SK-N-SH (cell line): ENCODE data around the gene A4GALT. TPM values are rescaled to one million over a fixed set of nuclear protein-coding genes. Genes with fewer than 3 reads are reported as not detected.

ENCODE experiments used
- CTCF ChIA-PET: fragments of 300-600, 350-600 bp; formaldehyde crosslinking; extraction: SDS; loops from one replicate; lab custom pipeline; 2021; lab: Yijun Ruan, JAX
- POLR2A ChIA-PET: fragments of 350-600 bp; sonication (Branson Sonifier 250); formaldehyde crosslinking; extraction: SDS; loops from one replicate; lab custom pipeline; 2020; ENCODE audit warnings: antibody characterized with exemption, inconsistent platforms; lab: Yijun Ruan, JAX
- DNase-seq: peaks from one replicate; pipeline ENCODE4 v3.0.0; 2012
- H2AFZ ChIP-seq: fragments of 200-600 bp; sonication (generic); 2 replicates; pipeline ENCODE4 v1.8.1; 2016; ENCODE audit warnings: antibody characterized with exemption, mild to moderate bottlenecking, low read depth
- H3F3A ChIP-seq: fragments of 200-600 bp; sonication (generic); replicated peaks from 2 replicates; pipeline ENCODE3; 2016; ENCODE audit warnings: antibody characterized with exemption, mild to moderate bottlenecking; ENCODE audit not compliant: insufficient read depth
- H3K27ac ChIP-seq, 2 experiments: fragments of 200-500 bp in 1 of 2; fragments of 200-600 bp in 1 of 2; sonication (Bioruptor generic) in 1 of 2; sonication (generic), shearing (Covaris generic) in 1 of 2; 2 replicates each; pipeline versions ENCODE4 v1.5.1 to v1.6.1; 2014 to 2016; ENCODE audit warnings: low read depth in 2 of 2, inconsistent platforms in 1 of 2, low read length in 1 of 2, mild to moderate bottlenecking in 1 of 2, mixed read lengths in 1 of 2
- H3K27me3 ChIP-seq: fragments of 200-600 bp; sonication (generic), shearing (Covaris generic); 2 replicates; pipeline ENCODE4 v1.6.1; 2016; ENCODE audit warnings: mixed run types; ENCODE audit not compliant: insufficient read depth
- H3K36me3 ChIP-seq, 2 experiments: fragments of 200-500 bp in 1 of 2; fragments of 200-600 bp in 1 of 2; sonication (Bioruptor generic) in 1 of 2; sonication (generic) in 1 of 2; replicated peaks in 1 of 2; 2 replicates each; pipeline versions ENCODE3 to v1.5.1; 2014 to 2016; ENCODE audit warnings: low read length in 1 of 2, mild to moderate bottlenecking in 1 of 2; ENCODE audit not compliant: insufficient read depth in 2 of 2, control insufficient read depth in 1 of 2
- H3K4me1 ChIP-seq, 2 experiments: fragments of 200-500 bp in 1 of 2; fragments of 200-600 bp in 1 of 2; sonication (Bioruptor generic) in 1 of 2; sonication (generic), shearing (Covaris generic) in 1 of 2; 2 replicates each; pipeline versions ENCODE4 v1.5.1 to v1.6.1; 2014 to 2016; ENCODE audit warnings: low read depth in 1 of 2, low read length in 1 of 2, mixed run types in 1 of 2; ENCODE audit not compliant: insufficient read depth in 2 of 2, control insufficient read depth in 1 of 2
- H3K4me2 ChIP-seq: fragments of 200-600 bp; sonication (generic), shearing (Covaris generic); 2 replicates; pipeline ENCODE4 v1.6.1; 2017; ENCODE audit warnings: mixed run types
- H3K4me3 ChIP-seq, 2 experiments: fragments of 200-500 bp in 1 of 2; fragments of 200-600 bp in 1 of 2; sonication (Bioruptor generic) in 1 of 2; sonication (generic), shearing (Covaris generic) in 1 of 2; 2 replicates each; pipeline versions ENCODE4 v1.5.1 to v1.8.1; 2014 to 2016; ENCODE audit warnings: low read depth in 2 of 2, inconsistent platforms in 1 of 2, low read length in 1 of 2, mild to moderate bottlenecking in 1 of 2, mixed read lengths in 1 of 2, moderate library complexity in 1 of 2
- H3K79me2 ChIP-seq: fragments of 200-600 bp; sonication (generic); 2 replicates; pipeline ENCODE4 v1.8.1; 2017; ENCODE audit warnings: mild to moderate bottlenecking; ENCODE audit not compliant: insufficient read depth
- H3K9ac ChIP-seq: fragments of 200-600 bp; sonication (generic); 2 replicates; pipeline ENCODE4 v1.6.1; 2017; ENCODE audit warnings: mixed run types
- H3K9me2 ChIP-seq: fragments of 200-600 bp; sonication (generic); 2 replicates; pipeline ENCODE4 v1.6.1; 2017; ENCODE audit warnings: mixed run types
- H3K9me3 ChIP-seq: fragments of 200-600 bp; sonication (generic); 2 replicates; pipeline ENCODE4 v1.6.1; 2017; ENCODE audit warnings: mixed run types, mild to moderate bottlenecking, moderate library complexity
- H4K20me1 ChIP-seq: fragments of 200-600 bp; sonication (generic); 2 replicates; pipeline ENCODE4 v1.6.1; 2017; ENCODE audit warnings: mild to moderate bottlenecking, mixed run types; ENCODE audit not compliant: insufficient read depth
- FOSL2 ChIP-seq: IDR thresholded peaks from 2 replicates; pipeline ENCODE4 v1.4.0; 2012; ENCODE audit warnings: low read depth, mild to moderate bottlenecking, moderate library complexity, borderline replicate concordance
- FOXJ3 ChIP-seq: sonication (generic); formaldehyde crosslinking; IDR thresholded peaks from 2 replicates; pipeline ENCODE4 v1.5.1; 2020; ENCODE audit warnings: mild to moderate bottlenecking, missing genetic modification reagents
- FOXM1 ChIP-seq: IDR thresholded peaks from 2 replicates; pipeline ENCODE4 v1.4.0; 2012; ENCODE audit warnings: low read depth, mild to moderate bottlenecking
- GABPA ChIP-seq: IDR thresholded peaks from 2 replicates; pipeline ENCODE4 v1.4.0; 2012; ENCODE audit warnings: low read depth, mild to moderate bottlenecking
- GATA2 ChIP-seq: sonication (generic); formaldehyde crosslinking; IDR thresholded peaks from 2 replicates; pipeline ENCODE4 v1.5.0; 2020; ENCODE audit warnings: mild to moderate bottlenecking, missing genetic modification reagents
- NFIC ChIP-seq: IDR thresholded peaks from 2 replicates; pipeline ENCODE4 v1.4.0; 2012; ENCODE audit warnings: borderline replicate concordance
- RAD21 ChIP-seq: IDR thresholded peaks from 2 replicates; pipeline ENCODE4 v1.6.1; 2012; ENCODE audit warnings: mild to moderate bottlenecking, low read length
- RCOR1 ChIP-seq: fragments of 150-350 bp; IDR thresholded peaks from 2 replicates; pipeline ENCODE4 v1.6.1; 2017; ENCODE audit warnings: antibody characterized with exemption, low read length
- SIN3A ChIP-seq: IDR thresholded peaks from 2 replicates; pipeline ENCODE4 v1.6.1; 2012; ENCODE audit warnings: low read depth, mild to moderate bottlenecking, low read length, moderate library complexity, borderline replicate concordance
- TCF12 ChIP-seq: IDR thresholded peaks from 2 replicates; pipeline ENCODE4 v1.4.0; 2012
- WGBS: methylation state at CpG from one replicate; pipeline ENCODE4 v1.1.6; 2017; ENCODE audit warnings: low lambda C conversion rate; 5-methylcytosine and 5-hydroxymethylcytosine counted together
- polyA plus RNA-seq, 3 experiments: library from polyadenylated mRNA; depleted of rRNA; stranded (reverse); fragments of >200 nt; gene quantifications; 2 replicates each; pipeline ENCODE4 v1.2.3, GENCODE V29; 2012
- TF ChIP-seq, protein P1 (sequence below): IDR thresholded peaks from 2 replicates; pipeline ENCODE4 v1.6.1; 2012; ENCODE audit warnings: mild to moderate bottlenecking, low read depth, low read length, moderate library complexity
- TF ChIP-seq, protein P2 (sequence below): IDR thresholded peaks from 2 replicates; pipeline ENCODE4 v1.4.0; 2012; ENCODE audit warnings: low read depth
- TF ChIP-seq, protein P3 (sequence below): IDR thresholded peaks from 2 replicates; pipeline ENCODE4 v1.4.0; 2012; ENCODE audit warnings: low read depth, borderline replicate concordance
- TF ChIP-seq, protein P4 (sequence below): IDR thresholded peaks from 2 replicates; pipeline ENCODE4; 2012
- TF ChIP-seq, protein P5 (sequence below): fragments of 150-350 bp; IDR thresholded peaks from 2 replicates; pipeline ENCODE4 v1.6.1; 2017; ENCODE audit warnings: antibody characterized with exemption, low read length, low read depth, borderline replicate concordance
- TF ChIP-seq, protein P6 (sequence below): fragments of 150-350 bp; IDR thresholded peaks from 2 replicates; pipeline ENCODE4 v1.6.1; 2016; ENCODE audit warnings: mild to moderate bottlenecking, low read depth, low read length
- TF ChIP-seq, protein P7 (sequence below): IDR thresholded peaks from 2 replicates; pipeline ENCODE4 v1.4.0; 2012; ENCODE audit warnings: low read depth, borderline replicate concordance

The A4GALT gene
- polyA plus RNA-seq, 1 of the 3 experiments (the other 2 are of a cell fraction) = 9.5 TPM

DNA sequence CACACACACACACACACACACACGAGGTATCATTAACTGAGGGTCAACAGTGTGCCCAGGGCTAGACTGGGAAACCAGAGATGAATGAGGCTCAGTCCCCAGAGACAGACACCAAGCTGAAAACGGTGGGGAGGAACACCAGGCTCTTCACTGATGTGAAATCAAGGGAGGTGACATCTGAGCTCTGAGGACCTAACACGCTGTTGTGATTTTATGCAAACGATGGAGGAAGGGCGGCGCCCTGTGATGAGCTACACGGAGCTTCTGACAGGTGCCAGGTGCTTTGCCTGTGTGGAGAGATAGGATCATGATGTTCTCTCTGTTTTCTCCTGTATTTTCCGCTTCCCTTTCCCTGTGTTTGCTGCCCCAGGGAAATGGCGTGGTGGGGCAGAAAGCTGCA lies 65.0 kb downstream of the A4GALT start:
- ChIA-PET POLR2A (no interaction called here), CTCF (interaction anchor here (1.4 kb wide), 1 partner anchor 34 kb away, joined by 5 read pairs; no protein-coding TSS in a partner anchor)
- H3K27me3 ChIP-seq = no peaks in the 10 kb centered on the region
- no peaks in the 10 kb centered on the region for H3K9me2 ChIP-seq
- TF ChIP-seq FOXJ3 (CRISPR knock-in tag) = no peak
- TF ChIP-seq RCOR1 = no peak
- TF ChIP-seq, protein P1, sequence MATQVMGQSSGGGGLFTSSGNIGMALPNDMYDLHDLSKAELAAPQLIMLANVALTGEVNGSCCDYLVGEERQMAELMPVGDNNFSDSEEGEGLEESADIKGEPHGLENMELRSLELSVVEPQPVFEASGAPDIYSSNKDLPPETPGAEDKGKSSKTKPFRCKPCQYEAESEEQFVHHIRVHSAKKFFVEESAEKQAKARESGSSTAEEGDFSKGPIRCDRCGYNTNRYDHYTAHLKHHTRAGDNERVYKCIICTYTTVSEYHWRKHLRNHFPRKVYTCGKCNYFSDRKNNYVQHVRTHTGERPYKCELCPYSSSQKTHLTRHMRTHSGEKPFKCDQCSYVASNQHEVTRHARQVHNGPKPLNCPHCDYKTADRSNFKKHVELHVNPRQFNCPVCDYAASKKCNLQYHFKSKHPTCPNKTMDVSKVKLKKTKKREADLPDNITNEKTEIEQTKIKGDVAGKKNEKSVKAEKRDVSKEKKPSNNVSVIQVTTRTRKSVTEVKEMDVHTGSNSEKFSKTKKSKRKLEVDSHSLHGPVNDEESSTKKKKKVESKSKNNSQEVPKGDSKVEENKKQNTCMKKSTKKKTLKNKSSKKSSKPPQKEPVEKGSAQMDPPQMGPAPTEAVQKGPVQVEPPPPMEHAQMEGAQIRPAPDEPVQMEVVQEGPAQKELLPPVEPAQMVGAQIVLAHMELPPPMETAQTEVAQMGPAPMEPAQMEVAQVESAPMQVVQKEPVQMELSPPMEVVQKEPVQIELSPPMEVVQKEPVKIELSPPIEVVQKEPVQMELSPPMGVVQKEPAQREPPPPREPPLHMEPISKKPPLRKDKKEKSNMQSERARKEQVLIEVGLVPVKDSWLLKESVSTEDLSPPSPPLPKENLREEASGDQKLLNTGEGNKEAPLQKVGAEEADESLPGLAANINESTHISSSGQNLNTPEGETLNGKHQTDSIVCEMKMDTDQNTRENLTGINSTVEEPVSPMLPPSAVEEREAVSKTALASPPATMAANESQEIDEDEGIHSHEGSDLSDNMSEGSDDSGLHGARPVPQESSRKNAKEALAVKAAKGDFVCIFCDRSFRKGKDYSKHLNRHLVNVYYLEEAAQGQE = no peak
- no peak for TF ChIP-seq FOSL2
- TF ChIP-seq, protein P2, sequence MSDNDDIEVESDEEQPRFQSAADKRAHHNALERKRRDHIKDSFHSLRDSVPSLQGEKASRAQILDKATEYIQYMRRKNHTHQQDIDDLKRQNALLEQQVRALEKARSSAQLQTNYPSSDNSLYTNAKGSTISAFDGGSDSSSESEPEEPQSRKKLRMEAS = no peak
- TF ChIP-seq TCF12 = no peak
- TF ChIP-seq, protein P3, sequence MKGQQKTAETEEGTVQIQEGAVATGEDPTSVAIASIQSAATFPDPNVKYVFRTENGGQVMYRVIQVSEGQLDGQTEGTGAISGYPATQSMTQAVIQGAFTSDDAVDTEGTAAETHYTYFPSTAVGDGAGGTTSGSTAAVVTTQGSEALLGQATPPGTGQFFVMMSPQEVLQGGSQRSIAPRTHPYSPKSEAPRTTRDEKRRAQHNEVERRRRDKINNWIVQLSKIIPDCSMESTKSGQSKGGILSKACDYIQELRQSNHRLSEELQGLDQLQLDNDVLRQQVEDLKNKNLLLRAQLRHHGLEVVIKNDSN = no peak
- no peak for TF ChIP-seq SIN3A
- TF ChIP-seq FOXM1 = no peak
- no peak overlapping the region for H3K9ac ChIP-seq
- H3K4me2 ChIP-seq = no peak overlapping the region
- H3F3A ChIP-seq = no peaks in the 10 kb centered on the region
- DNase-seq = no peak
- no peaks in the 10 kb centered on the region for H4K20me1 ChIP-seq
- H3K4me1 ChIP-seq = no peaks in the 10 kb centered on the region
- no peak overlapping the region for H2AFZ ChIP-seq
- WGBS = 34% methylated on average over 2 of the region's 9 CpGs
- no peaks in the 10 kb centered on the region for H3K79me2 ChIP-seq
- no peaks in the 10 kb centered on the region for H3K9me3 ChIP-seq
- H3K36me3 ChIP-seq = no peaks in the 10 kb centered on the region
- no peak overlapping the region for H3K27ac ChIP-seq
- no peak overlapping the region for H3K4me3 ChIP-seq

DNA sequence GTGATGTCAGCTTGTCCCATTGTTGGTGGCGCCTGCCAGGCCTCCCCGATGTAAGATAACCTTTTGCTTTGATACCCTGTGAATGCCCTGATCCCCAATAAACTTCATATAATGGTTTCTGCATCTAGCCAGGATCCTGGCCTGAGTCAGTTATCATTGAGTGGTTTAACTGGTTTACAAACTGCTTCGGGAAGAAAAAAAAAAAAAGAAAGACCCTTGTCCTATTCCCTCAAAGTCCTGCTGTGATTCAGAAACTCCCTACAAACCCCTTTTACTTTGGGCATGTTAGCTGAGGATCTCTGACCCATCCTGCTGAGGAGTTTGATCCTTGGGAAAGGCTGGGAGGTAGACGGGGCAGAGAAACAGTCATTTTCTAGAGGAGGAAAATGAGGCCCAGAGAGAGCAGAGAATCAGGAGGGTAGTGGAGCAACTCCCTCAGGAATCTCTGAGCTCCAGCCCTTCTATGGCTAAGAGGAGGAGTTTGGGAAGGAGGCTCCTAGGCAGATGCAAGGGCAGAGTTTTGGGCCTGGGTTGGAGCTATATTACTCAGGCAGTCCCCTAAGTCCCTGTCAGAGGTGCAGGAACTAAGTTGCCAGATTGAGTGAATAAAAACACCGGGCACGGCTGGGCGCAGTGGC lies 66.1 kb downstream of the A4GALT start:
- Histone ChIP-seq H3K4me1 (no peaks in the 10 kb centered on the region), H3K36me3 (no peaks in the 10 kb centered on the region), H4K20me1 (no peaks in the 10 kb centered on the region), H3F3A (no peaks in the 10 kb centered on the region), H3K9ac (no peak overlapping the region), H3K27me3 (no peaks in the 10 kb centered on the region), H3K4me2 (no peak overlapping the region), H3K4me3 (no peak overlapping the region), H2AFZ (no peak overlapping the region), H3K9me3 (no peaks in the 10 kb centered on the region), H3K79me2 (peaks cover 2% of the 10 kb centered on the region; the same call in 1 of the 2 replicates), H3K27ac (no peak overlapping the region), H3K9me2 (no peaks in the 10 kb centered on the region)
- CTCF ChIA-PET = no interaction called here
- WGBS = 96% methylated on average over 7 of the region's 7 CpGs
- DNase-seq = no peak
- POLR2A ChIA-PET = no interaction called here
- TF ChIP-seq RAD21 (no peak), TCF12 (no peak), GABPA (no peak), GATA2 (no peak), NFIC (no peak), FOXM1 (no peak), FOXJ3 (CRISPR knock-in tag) (no peak)
- TF ChIP-seq, protein P4, sequence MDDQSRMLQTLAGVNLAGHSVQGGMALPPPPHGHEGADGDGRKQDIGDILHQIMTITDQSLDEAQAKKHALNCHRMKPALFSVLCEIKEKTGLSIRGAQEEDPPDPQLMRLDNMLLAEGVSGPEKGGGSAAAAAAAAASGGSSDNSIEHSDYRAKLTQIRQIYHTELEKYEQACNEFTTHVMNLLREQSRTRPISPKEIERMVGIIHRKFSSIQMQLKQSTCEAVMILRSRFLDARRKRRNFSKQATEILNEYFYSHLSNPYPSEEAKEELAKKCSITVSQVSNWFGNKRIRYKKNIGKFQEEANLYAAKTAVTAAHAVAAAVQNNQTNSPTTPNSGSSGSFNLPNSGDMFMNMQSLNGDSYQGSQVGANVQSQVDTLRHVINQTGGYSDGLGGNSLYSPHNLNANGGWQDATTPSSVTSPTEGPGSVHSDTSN = no peak
- TF ChIP-seq, protein P5, sequence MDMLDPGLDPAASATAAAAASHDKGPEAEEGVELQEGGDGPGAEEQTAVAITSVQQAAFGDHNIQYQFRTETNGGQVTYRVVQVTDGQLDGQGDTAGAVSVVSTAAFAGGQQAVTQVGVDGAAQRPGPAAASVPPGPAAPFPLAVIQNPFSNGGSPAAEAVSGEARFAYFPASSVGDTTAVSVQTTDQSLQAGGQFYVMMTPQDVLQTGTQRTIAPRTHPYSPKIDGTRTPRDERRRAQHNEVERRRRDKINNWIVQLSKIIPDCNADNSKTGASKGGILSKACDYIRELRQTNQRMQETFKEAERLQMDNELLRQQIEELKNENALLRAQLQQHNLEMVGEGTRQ = no peak
- TF ChIP-seq, protein P6, sequence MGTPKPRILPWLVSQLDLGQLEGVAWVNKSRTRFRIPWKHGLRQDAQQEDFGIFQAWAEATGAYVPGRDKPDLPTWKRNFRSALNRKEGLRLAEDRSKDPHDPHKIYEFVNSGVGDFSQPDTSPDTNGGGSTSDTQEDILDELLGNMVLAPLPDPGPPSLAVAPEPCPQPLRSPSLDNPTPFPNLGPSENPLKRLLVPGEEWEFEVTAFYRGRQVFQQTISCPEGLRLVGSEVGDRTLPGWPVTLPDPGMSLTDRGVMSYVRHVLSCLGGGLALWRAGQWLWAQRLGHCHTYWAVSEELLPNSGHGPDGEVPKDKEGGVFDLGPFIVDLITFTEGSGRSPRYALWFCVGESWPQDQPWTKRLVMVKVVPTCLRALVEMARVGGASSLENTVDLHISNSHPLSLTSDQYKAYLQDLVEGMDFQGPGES = no peak
- TF ChIP-seq, protein P7, sequence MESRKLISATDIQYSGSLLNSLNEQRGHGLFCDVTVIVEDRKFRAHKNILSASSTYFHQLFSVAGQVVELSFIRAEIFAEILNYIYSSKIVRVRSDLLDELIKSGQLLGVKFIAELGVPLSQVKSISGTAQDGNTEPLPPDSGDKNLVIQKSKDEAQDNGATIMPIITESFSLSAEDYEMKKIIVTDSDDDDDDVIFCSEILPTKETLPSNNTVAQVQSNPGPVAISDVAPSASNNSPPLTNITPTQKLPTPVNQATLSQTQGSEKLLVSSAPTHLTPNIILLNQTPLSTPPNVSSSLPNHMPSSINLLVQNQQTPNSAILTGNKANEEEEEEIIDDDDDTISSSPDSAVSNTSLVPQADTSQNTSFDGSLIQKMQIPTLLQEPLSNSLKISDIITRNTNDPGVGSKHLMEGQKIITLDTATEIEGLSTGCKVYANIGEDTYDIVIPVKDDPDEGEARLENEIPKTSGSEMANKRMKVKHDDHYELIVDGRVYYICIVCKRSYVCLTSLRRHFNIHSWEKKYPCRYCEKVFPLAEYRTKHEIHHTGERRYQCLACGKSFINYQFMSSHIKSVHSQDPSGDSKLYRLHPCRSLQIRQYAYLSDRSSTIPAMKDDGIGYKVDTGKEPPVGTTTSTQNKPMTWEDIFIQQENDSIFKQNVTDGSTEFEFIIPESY = no peak
